Measurements from ENCODE around the gene KCNQ1OT1.

The KCNQ1OT1 gene

DNA sequence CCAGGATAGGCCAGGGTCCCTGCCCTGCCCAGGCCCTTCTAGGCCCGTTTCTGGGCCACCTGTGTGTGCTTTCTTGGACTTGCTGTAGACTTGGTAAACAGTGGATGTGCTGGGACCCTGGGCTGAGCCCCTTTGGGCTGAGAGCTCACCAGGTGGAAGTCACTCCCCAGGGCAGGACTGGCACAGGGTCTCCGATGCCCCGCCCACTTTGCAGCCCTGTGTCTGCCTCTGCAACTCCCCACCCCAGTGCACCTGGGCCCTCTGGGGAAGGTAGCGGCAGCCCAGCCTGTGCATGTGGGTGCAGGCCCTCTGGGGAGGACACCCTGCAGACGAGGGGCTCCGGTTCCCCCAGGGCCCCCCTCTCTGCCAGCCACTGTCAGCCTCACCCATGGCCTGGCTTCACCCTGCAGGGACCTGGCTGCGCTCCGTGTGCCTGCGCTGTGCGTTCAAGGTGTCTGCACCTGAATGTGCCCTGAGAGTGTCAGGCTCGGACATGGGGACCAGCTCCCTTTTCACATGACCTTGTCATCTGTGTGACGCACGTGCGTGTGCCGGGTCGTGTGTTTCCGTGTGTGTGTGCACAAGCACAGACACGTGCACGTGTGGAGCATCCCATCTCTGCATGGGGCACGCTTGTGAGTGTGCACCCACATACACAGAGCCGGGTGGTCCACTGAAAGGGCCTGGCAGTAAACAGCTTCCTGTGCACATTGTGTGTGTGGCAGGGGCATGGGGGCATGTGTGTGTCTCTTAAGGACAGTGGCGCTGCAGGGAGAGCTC lies 118.5 kb downstream of the KCNQ1OT1 start:
- no peak for DNase-seq (ENCODE audit: low read depth)

DNA sequence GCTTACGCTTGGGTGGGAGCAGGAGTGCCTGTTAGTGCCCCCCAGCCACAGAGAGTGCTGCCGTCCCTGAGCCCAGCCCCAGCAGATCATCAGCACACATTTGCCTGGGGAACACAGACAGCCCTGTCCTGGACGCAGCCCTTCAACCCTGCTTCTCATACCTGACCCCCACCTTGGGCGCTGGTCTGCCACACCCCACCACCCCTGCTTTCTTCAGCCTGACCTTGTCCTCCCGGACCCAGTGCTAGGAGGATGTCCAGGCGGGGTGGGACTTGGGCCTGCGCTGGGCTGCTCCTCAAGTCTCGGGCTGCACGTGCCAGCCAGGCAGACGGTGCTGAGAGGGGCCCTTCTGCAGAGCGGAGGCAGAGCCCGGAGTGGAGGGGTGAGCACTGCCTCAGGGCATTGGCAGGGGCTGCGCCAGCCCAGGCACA lies 119.2 kb downstream of the KCNQ1OT1 start:
- no peak for DNase-seq (ENCODE audit: low read depth)

GRCh38 chr11:2580061-2580421 lies 119.8 kb downstream of the KCNQ1OT1 start:
- DNase-seq (ENCODE audit: low read depth), result no peak

DNA sequence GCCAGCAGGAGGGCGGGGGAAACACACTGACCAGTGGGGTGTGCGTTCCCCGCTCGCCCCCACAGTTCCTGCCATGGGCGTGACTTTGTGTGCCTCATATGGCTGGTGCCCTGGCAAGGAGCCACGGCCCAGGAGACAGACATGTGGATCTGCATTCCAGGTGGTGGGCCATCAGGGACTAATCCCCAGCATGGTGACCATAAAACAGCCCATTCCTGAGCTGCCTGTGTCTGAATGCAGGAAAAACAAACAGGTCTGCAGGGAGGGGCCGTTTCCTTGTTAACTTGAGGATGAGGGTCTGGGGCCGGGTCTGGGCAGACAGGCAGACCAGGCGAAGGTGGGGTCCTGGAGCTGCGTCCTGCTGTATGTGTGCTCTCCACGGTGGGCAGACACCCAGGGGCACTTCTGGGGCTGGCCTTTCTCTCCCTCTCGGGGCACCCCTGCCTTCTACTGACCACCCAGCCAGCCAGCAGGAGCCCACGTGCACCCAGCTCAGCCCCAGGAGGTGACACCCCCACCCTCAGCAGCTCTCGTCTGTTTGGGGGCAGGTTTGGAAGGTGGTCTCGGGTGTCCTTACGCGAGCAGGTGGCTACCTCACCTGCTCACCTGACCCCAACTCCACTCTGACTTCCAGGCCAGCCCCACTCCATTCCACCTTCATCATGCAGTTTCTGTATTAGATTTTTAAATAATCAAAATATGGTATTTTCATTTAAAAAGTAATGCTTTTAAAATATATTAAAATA lies 120.3 kb downstream of the KCNQ1OT1 start:
- DNase-seq (ENCODE audit: low read depth), result no peak

DNA sequence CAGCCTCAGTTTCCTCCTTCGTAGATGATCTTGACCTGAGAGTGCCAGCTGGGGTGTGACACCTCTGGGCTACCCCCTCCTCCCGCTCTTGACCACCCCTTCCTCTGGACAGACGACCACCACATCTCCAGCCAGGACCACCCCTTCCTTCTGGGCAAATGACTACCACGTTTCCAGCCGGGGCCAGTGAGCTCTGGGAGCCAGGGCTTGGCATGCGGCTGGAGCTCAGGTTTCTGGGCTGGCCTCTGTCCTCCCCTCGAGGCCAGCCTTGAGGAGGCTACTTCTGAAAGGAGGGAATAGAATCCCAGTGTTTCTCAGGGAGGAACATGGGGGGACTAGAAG lies 120.9 kb downstream of the KCNQ1OT1 start:
- DNase-seq (ENCODE audit: low read depth), result no peak

DNA sequence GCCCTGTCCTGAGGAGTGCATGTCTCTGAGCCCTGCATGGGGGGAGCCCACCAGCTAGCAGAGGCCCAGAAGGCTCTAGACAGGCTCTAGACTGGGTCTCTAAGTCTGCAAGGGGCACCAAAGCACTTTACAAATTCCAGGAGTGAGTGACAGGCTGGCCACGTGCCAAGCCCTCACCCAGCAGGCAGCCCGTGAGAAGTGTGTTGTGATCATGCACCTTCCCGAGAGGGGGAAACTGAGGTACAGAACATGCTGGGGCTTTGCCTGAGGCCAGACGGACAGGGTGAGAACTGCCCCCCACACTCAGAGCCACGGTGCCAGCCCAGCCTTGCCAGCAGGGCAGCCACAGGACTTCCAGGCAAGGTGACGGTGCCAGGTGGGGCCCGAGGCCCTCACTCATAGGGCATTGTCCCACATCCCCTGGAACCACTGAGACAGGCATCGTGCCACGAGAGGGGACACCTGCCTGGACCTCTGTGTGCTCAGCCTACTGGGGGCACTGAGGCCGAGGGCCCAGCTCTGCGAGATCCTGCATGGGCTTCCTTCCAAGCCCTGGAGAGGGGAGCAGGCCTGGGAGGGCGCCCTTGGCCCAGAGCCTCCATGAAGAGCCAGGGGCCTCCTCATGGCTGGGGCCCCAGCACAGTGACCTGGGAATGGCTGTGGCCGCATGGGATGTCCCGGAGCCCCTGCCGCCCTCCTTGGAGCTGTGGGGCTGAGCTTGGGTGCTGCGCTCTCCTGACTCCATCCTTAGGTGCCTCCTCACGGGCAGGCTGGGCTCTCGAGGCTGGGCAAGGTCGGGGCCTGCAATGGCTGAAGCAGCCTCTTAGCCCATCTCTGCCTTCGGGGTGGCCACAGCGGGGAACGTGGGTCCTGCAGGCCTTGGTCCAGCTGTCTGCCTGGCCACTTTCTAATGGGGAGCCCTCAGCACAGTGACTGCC lies 121.5 kb downstream of the KCNQ1OT1 start:
- no peak for DNase-seq (ENCODE audit: low read depth)

DNA sequence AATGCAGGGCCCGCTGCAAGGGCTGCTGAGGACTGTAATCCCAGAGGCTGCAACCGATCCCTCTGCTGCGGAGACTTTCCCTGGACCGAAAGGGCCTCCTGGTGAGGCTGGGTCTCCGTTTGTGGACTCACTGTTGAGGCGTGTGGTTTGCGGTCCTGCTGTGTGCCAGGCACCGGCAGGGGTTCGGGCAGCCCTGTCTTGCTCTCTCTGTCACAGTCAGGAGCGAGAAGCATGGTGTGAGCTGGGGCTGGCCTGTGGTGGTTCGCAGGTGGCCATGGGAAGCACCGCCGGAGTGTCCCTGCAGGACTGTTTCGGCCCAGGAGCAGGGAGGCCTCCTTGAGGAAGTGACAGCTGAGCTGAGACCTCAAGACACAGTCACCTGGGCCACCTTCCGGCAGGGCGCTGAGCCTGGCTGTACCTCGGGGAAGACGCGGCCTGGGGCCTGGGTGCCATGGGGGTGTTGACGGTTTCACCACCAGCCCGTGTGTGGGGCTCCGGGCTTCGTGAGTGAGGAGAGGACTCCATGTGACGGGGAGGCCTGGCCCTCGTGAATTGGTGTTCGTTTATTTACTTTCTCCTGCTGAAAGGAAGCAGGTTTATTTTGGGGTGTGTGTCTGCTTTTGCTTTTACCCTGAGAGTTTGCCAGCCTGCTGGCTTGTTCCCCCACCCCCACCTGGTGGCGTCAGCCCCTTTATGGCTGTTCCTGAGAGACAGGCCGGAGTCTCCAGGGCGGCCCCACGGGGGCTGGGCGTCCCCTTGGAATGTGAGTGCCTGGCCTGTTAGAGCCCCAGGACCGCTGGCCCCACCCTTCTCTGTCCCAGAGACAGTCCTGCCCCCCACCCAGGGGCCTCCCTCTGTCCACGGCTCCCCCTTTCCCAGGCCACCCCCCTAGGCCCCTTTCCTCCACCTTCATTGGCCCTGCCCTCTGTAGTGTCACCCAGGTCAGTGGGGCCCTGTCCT lies 122.5 kb downstream of the KCNQ1OT1 start:
- no peak for DNase-seq (ENCODE audit: low read depth)

GRCh38 chr11:2576549-2576948 lies 123.2 kb downstream of the KCNQ1OT1 start:
- DNase-seq (ENCODE audit: low read depth), result no peak

DNA sequence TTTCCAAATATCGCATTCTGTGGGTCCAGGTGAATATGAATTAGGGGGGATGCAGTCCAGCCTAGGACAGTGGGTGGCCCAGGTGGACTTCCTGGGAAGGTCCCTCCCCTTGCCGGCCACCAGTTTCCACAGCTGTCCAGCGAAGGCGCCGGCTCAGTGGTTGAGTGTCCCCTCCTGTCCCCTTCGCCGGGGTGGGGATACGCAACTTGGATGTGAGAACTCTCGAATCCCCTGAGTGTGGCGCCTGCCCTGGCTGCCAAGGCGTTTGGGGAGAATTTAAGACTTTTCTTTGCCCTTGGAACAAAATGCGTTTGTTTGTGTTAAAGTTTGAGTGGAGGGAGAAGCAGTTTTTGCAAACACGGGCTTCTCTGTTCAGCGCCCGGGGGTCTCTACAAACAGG lies 123.7 kb downstream of the KCNQ1OT1 start:
- DNase-seq (ENCODE audit: low read depth), result no peak

DNA sequence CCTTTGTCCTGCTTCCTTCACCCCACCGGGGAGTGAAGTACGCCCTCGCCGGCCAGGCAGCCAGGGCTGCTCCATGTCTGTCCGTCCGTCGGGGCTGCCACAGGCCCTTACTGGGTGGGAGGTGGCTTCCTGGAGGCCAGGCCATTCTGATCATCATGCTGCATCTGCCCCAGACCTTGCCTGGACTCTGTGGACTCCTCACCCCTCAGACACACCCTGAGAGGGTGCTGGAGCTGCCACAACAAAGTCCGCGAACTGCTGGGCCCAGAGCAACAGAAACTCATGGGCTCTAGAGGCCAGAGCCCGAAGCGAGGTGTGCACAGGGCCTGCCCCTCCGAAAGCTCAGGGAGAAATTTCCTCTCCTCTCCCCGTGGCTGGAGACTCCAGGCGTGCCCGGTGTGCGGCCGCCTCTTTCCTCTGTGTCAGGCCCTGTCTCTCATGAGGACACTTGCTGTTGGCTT lies 124.2 kb downstream of the KCNQ1OT1 start:
- no peak for DNase-seq (ENCODE audit: low read depth)

GRCh38 chr11:2574553-2575535 lies 125.0 kb downstream of the KCNQ1OT1 start:
- DNase-seq (ENCODE audit: low read depth), result no peak

DNA sequence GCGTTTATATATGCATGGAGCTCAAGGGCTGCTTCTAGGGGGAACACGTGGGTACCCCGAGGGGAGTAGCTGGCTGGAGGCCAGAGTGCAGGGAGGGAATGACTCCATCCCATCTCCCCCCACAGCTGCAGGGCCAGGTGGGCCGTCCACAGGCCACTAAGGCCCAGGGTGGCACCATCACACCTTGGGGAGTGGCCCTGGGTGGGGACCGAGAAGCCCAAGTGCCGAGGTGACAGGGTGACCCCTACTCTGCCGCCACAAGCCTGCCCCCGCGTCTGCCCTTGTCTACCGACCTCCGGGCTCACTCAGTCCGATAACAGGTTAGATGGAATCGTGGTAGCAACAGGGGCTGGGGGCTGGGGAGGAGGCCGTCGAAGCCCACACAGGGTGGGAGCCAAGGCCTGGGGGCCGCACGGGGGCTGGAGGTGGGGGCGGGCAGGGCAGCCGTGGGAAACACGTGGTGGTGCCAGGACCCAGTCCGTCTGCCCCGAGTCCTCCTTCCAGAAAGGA lies 125.7 kb downstream of the KCNQ1OT1 start:
- no peak for DNase-seq (ENCODE audit: low read depth)

DNA sequence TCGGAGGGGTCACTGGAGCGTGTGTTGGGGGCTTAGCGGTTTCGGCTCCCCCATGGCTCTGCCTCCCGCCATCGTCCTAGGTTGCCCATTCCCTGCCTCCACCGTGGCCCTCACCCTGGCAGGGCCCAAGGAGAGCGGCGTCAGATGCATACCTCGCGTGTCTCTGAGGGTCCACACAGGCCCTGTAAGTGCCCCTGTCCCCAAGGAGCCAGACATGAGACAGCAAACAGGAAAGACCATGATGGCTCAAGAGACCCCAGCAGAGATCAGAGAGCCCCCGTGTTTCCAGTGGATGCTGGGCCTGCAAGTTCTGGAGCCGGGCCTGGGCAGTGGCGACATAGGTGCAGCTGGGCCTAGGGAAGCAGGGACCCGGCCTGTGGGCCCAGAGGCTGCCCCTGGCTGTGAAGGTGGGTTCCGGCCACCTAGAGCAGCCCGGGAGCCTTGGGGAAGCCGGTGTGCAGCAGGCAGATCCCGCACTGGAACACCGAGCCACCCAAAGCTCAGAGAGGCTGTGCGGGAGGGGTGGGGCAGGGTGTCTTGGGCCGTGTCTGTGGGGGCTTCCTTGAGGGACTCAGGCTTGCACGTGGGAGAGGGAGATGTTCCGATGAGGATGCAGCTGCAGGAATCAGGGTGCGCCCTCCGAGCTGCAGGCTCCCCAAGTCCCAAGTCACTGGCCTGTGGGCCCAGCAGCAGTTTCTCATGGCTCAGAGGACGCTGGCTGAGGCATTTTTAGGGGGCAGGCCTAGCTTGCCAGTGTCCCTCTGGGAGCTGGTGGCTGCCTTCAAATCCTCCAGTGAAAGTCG lies 126.4 kb downstream of the KCNQ1OT1 start:
- DNase-seq (ENCODE audit: low read depth), result no peak

- no peak for DNase-seq (ENCODE audit: low read depth)
Measured at GRCh38 chr11:2572491-2573239, 127.1 kb downstream of the KCNQ1OT1 start.

GRCh38 chr11:2571598-2572281 lies 128.1 kb downstream of the KCNQ1OT1 start:
- no peak for DNase-seq (ENCODE audit: low read depth)

DNA sequence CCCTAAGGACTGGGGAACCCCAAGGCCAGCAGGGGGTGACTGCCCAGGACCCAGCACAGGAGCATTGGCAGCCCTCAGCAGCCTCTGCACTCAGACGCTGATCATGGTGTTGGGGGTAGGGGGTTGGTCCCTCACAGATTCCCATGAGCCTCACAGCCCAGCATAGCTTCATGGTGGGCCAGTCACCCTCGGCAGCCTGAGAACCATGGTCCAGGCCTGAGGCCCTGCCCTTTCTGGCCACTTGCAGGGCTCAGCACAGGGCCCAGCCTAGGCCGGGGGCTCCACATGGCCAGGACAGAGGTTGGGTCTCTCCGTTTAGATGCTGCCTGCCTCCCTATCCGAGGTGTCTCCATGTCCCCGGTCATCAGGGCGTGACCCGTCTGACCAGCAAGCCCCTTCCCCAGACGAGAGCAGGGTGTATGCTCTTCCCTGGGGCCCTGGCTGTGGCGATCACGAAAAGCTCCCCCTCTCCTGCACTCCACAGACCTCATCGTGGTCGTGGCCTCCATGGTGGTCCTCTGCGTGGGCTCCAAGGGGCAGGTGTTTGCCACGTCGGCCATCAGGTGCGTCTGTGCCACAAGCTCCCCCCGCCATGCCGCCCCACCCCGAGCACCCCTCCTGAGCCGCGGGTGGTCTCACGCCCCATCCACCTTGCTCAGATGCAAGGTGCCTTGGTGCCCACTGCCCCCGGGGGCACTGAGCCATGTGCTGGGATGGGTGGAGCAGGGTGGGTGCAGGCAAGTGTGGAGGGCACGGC lies 128.8 kb downstream of the KCNQ1OT1 start:
- no peak for DNase-seq (ENCODE audit: low read depth)
